GM23248 (cell line): ENCODE data around the gene RBM28.
"Not testable (repeated sequence)": the region's sequence is repeated elsewhere in the genome, so short reads cannot be mapped to it uniquely, and the experiment has no call there.

ENCODE experiments used
- EZH2 ChIP-seq: fragments of 200-600 bp; sonication (generic); IDR thresholded peaks from 2 replicates; pipeline ENCODE4 v1.6.1; 2018; ENCODE audit warnings: antibody characterized with exemption, mild to moderate bottlenecking; ENCODE audit not compliant: insufficient read depth, poor library complexity, severe bottlenecking
- EZH2phosphoT487 ChIP-seq: fragments of 200-600 bp; sonication (generic); IDR thresholded peaks from 2 replicates; pipeline ENCODE4 v1.6.1; 2018; ENCODE audit warnings: antibody characterized with exemption, moderate library complexity, mild to moderate bottlenecking, low read depth; ENCODE audit not compliant: insufficient read depth

DNA sequence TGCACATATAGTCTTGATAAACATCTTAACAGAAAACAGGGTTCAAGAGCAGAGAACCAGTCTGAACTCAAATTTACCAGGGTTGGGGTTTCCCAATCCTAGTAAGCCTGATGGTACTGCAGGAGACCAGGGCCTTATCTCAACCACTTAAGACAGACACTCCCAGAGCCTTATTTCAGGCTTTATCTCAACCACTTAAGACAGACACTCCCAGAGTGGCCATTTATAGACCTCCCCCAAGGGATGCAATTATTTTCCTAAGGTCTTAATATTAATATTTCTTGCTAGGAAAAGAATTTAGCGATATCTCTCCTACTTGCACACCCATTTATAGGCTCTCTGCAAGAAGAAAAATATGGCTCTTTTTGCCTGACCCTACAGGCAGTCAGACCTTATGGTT, 63.3 kb downstream of the RBM28 start:
- not testable (repeated sequence) for TF ChIP-seq EZH2, EZH2phosphoT487
